A673 (cell line): Measurements from ENCODE around the gene GLI2. TPM values are rescaled to one million over a fixed set of nuclear protein-coding genes. Genes with fewer than 3 reads are reported as not detected.

Source experiments
- BruUV-seq: library from RNA; stranded (reverse); fragments of 400-500 nt; replicated peaks from 2 replicates; lab custom pipeline; 2021; lab: Mats Ljungman, UMichigan
- CTCF ChIA-PET: fragments of 300-600 bp; sonication (Branson Sonifier 250); formaldehyde crosslinking; loops from one replicate; lab custom pipeline; 2022; ENCODE audit warnings: antibody characterized with exemption; lab: Charles Lee
- POLR2A ChIA-PET: fragments of 300-600 bp; sonication (Branson Sonifier 250); formaldehyde crosslinking; loops from one replicate; lab custom pipeline; 2022; ENCODE audit warnings: antibody characterized with exemption; ENCODE audit not compliant: low non-redundant PET; lab: Charles Lee
- DNase-seq: peaks from one replicate; pipeline ENCODE4 v3.0.0-alpha.2; 2015; ENCODE audit warnings: low spot score
- H3K27ac ChIP-seq: fragments of 200-600 bp; sonication (generic); 2 replicates; pipeline ENCODE4 v1.5.1; 2016; ENCODE audit warnings: mixed run types, low read depth, mild to moderate bottlenecking, mixed read lengths, antibody characterized with exemption, low read length; ENCODE audit not compliant: poor library complexity, severe bottlenecking
- H3K27me3 ChIP-seq: fragments of 200-600 bp; sonication (generic); replicated peaks from 2 replicates; pipeline ENCODE4 v1.6.1; 2017; ENCODE audit warnings: mixed run types, low read depth, mild to moderate bottlenecking, mixed read lengths, antibody characterized with exemption, low read length; ENCODE audit not compliant: insufficient read depth, poor library complexity
- H3K36me3 ChIP-seq: fragments of 200-600 bp; sonication (generic); 2 replicates; pipeline ENCODE4 v1.6.1; 2016; ENCODE audit warnings: mixed run types, mild to moderate bottlenecking, mixed read lengths, antibody characterized with exemption, low read length; ENCODE audit not compliant: insufficient read depth, poor library complexity, severe bottlenecking
- H3K4me1 ChIP-seq: fragments of 200-600 bp; sonication (generic); 2 replicates; pipeline ENCODE4 v1.6.1; 2017; ENCODE audit warnings: mixed run types, mild to moderate bottlenecking, mixed read lengths, antibody characterized with exemption, low read length; ENCODE audit not compliant: insufficient read depth, poor library complexity, severe bottlenecking
- H3K4me3 ChIP-seq: fragments of 200-600 bp; sonication (generic); 2 replicates; pipeline ENCODE4 v1.5.1; 2016; ENCODE audit warnings: low read depth, mixed run types, mild to moderate bottlenecking, mixed read lengths, low read length; ENCODE audit not compliant: poor library complexity, severe bottlenecking
- H3K9me3 ChIP-seq: fragments of 200-600 bp; sonication (generic); 2 replicates; pipeline ENCODE4 v1.6.1; 2016; ENCODE audit warnings: mixed run types, low read depth, mild to moderate bottlenecking, mixed read lengths, antibody characterized with exemption, low read length; ENCODE audit not compliant: poor library complexity, severe bottlenecking
- CTCF ChIP-seq: fragments of 300-800, 200-600 bp; sonication (generic); conservative IDR thresholded peaks from 2 replicates; pipeline ENCODE4 v1.5.1; 2017; ENCODE audit warnings: low read depth, mild to moderate bottlenecking, antibody characterized with exemption, low read length, moderate library complexity, mixed read lengths
- EZH2 ChIP-seq: fragments of 200-600 bp; sonication (generic); IDR thresholded peaks from 2 replicates; pipeline ENCODE4 v1.6.1; 2017; ENCODE audit warnings: borderline replicate concordance, low read depth, mild to moderate bottlenecking, mixed read lengths, antibody characterized with exemption, low read length; ENCODE audit not compliant: poor library complexity, severe bottlenecking
- intact Hi-C: fragments of 100-400 bp; cut with micrococcal nuclease; formaldehyde crosslinking; loops from one replicate; pipeline ENCODE4 v1.10.0; 2022; ENCODE audit not compliant: unreplicated experiment
- total RNA-seq: library from RNA; stranded (reverse); gene quantifications from 2 replicates; pipeline ENCODE4 v1.2.3, GENCODE V29; 2021

GLI2 gene
- total RNA-seq, 1 experiment from 2014 or later = 8.1 TPM

DNA sequence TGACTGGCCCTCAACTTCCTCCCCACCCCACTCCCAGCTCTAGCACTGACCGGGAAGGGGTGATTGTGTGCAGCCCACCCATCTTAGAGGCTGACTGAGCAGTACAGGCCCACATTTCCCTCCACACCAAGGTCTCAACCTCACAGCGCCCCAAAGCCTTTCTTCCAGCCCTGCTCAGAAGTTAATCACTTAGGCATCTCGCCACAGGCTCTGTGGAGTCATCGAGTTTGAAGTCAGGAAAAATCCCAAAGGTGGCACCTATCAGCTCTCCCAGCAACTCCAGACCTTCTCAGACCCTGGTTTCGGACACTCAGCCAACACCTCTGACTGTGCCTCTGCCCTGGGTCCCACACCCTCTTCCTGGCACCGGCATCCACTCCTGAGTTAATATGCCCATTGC is 43.0 kb upstream of the GLI2 start:
- H3K36me3 ChIP-seq = no peaks in the 10 kb centered on the region
- H3K27me3 ChIP-seq = peaks cover 10% of the 10 kb centered on the region
- CTCF ChIA-PET = no interaction called here
- intact Hi-C loops = no loop called here
- BruUV-seq = no TSS peak
- no peaks in the 10 kb centered on the region for H3K4me1 ChIP-seq
- no peak overlapping the region for H3K4me3 ChIP-seq
- no peak overlapping the region for H3K27ac ChIP-seq
- DNase-seq = no peak
- no peaks in the 10 kb centered on the region for H3K9me3 ChIP-seq
- TF ChIP-seq CTCF (no peak), EZH2 (no peak)
- POLR2A ChIA-PET = no interaction called here

DNA sequence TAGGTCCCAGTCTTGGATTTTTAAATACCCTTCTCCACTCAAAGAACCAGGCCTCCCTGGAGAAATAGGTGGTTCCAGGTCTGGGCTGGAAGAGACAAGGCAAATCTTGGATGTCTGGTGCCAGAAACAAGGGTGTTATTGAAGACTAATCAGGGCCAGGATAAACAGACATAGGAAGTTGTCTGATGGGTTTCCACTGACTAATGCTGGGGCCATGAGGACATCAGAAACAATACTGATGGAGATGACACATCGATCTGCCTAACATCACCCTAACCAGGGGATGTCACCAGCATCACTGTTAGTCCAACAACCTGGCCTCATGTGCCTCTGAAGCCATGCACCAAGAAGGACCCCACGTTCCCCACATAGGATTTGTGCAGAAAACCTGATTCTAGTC is 42.5 kb upstream of the GLI2 start:
- no peaks in the 10 kb centered on the region for H3K36me3 ChIP-seq
- H3K4me3 ChIP-seq = no peak overlapping the region
- H3K27ac ChIP-seq = no peak overlapping the region
- TF ChIP-seq CTCF = no peak
- intact Hi-C loops = no loop called here
- POLR2A ChIA-PET = no interaction called here
- CTCF ChIA-PET = no interaction called here
- H3K27me3 ChIP-seq = peaks cover 10% of the 10 kb centered on the region
- H3K4me1 ChIP-seq = no peaks in the 10 kb centered on the region
- no peak for DNase-seq
- BruUV-seq = no TSS peak
- no peaks in the 10 kb centered on the region for H3K9me3 ChIP-seq

GRCh38 chr2:120694034-120694433 is 41.6 kb upstream of the GLI2 start:
- CTCF ChIA-PET = interaction anchor here (0.6 kb wide), 2 partner anchors 352 to 385 kb away, joined by 4 to 8 read pairs; no protein-coding TSS in a partner anchor
- H3K9me3 ChIP-seq = no peaks in the 10 kb centered on the region
- peaks cover 10% of the 10 kb centered on the region for H3K27me3 ChIP-seq
- no peak overlapping the region for H3K4me3 ChIP-seq
- intact Hi-C loops = no loop called here
- no peak for TF ChIP-seq CTCF
- no peak for TF ChIP-seq EZH2
- BruUV-seq = no TSS peak
- DNase-seq = no peak
- H3K27ac ChIP-seq = no peak overlapping the region
- POLR2A ChIA-PET = no interaction called here
- no peaks in the 10 kb centered on the region for H3K4me1 ChIP-seq
- H3K36me3 ChIP-seq = no peaks in the 10 kb centered on the region
